Testis (tissue), 2 donors: ENCODE measurements around the gene NECAB3.

Experiments used
- POLR2A ChIP-seq: fragments of 450-650 bp; IDR thresholded peaks from one replicate; pipeline ENCODE4 v1.6.1; 2017; ENCODE audit warnings: antibody characterized with exemption, mild to moderate bottlenecking, moderate library complexity
- TF ChIP-seq, protein P1 (sequence below), 3 experiments: fragments of 450-650 bp in 2 of 3; fragments of 200-600 bp in 1 of 3; sonication (generic) in 1 of 3; IDR thresholded peaks; one replicate each; pipeline ENCODE4 v1.5.1; 2016 to 2019; ENCODE audit warnings: antibody characterized with exemption in 3 of 3, mild to moderate bottlenecking in 2 of 3, moderate library complexity in 1 of 3

DNA sequence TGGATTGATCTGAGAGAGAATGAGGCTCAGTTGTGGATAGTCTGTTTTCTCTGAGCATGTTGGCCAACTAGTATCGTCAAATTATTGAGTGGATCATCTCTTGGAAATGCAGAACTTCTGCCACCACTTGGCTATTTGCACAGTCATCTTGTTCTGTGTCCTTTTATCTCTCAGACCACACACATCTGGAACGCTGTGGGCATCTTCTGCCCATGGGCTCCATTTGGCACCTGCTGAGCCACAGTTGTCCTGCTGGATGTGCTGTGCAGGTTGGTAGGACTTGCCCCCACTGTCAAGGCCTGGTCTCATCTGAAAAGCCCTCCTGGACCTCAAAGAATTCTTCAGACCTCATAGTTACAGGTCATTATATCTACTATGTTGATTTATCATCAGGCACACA lies 28.8 kb downstream of the NECAB3 start:
- TF ChIP-seq, protein P1, sequence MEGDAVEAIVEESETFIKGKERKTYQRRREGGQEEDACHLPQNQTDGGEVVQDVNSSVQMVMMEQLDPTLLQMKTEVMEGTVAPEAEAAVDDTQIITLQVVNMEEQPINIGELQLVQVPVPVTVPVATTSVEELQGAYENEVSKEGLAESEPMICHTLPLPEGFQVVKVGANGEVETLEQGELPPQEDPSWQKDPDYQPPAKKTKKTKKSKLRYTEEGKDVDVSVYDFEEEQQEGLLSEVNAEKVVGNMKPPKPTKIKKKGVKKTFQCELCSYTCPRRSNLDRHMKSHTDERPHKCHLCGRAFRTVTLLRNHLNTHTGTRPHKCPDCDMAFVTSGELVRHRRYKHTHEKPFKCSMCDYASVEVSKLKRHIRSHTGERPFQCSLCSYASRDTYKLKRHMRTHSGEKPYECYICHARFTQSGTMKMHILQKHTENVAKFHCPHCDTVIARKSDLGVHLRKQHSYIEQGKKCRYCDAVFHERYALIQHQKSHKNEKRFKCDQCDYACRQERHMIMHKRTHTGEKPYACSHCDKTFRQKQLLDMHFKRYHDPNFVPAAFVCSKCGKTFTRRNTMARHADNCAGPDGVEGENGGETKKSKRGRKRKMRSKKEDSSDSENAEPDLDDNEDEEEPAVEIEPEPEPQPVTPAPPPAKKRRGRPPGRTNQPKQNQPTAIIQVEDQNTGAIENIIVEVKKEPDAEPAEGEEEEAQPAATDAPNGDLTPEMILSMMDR (IDR thresholded peaks at IDR 0.05): no peak
- no peak for TF ChIP-seq POLR2A
